ENCODE results near the gene DHX35.
"Not testable (repeated sequence)": the region's sequence is repeated elsewhere in the genome, so short reads cannot be mapped to it uniquely, and the experiment has no call there.

Gene DHX35

DNA sequence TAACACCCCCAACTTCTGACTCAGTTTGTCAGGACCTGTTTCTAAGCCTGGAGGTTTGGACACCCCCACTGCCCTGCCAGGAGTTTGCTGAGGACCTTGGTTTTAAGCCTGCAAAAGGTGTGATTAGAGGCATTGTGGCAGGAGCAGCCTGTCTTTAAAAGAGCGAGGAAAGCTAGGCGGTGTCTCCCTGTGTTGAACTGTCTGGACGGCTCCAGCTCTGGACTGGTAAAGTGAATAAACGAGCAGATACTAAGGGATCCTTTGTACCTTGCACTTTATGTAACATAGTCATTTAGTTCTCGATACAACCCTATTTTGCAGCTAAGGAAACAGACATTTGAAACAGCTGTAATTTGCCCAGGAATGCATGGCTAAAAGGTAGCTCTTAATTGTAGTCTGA lies 21.5 kb upstream of the DHX35 start:
- DNase-seq (ENCODE audit: low read depth), result no peak

GRCh38 chr20:38941726-38942389 lies 20.3 kb upstream of the DHX35 start:
- DNase-seq (ENCODE audit: low read depth), result no peak

DNA sequence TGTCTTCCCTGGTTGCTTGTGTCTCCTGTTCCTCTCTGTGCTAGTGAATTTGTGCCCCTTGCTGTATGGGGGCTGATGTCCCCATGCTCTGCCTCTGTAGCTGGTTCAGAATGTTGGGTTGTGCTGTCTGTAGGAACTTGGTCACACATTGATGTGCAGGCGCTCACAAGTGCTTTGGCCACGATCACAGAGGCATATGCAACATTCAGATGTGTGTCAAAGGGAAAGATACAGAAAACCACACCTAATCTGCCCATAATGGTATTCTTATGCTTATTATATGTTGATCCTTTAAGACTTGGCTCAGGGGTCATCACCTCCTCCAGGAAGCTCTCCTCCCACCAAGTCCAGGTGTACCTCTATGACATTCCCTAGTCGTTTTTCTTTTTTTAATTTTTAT lies 17.1 kb upstream of the DHX35 start:
- no peak for DNase-seq (ENCODE audit: low read depth)

GRCh38 chr20:38946836-38947235 lies 15.3 kb upstream of the DHX35 start:
- no peak for DNase-seq (ENCODE audit: low read depth)

DNA sequence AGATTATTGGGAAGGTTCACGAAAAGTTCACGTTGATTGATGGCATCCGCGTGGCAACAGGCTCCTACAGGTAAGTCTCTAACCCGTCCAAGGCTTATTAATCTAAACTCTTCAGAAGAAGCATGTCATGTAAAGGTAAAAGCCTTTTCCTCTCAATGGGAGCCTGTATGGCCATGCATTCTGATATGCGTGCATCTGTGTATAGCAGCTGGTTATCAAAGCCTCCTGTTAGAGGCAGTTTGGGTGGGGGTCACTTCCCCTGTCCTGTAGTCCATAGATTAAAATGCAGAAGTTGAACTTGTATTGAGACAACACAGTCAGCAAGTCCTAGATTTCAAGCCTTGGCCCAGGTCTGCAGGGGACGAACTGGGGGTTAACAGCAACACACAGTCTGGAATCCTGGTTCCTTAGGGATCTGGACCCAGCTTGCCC lies 14.2 kb upstream of the DHX35 start:
- no peak for DNase-seq (ENCODE audit: low read depth)

- no peak for DNase-seq (ENCODE audit: low read depth)
Observed at GRCh38 chr20:38950254-38950653, 11.9 kb upstream of the DHX35 start.

DNA sequence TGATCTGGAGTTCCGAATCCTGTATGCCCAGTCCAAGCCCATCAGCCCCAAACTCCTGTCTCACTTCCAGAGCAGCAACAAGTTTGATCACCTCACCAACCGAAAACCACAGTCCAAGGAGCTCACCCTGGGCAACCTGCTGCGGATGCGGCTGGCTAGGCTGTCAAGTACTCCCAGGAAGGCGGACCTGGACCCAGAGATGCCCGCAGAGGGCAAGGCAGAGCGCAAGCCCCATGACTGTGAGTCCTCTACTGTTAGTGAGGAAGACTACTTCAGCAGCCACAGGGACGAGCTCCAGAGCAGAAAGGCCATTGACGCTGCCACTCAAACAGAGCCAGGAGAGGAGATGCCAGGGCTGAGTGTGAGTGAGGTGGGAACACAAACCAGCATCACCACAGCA lies 10.5 kb upstream of the DHX35 start:
- DNase-seq (ENCODE audit: low read depth), result no peak

GRCh38 chr20:38952153-38952552 lies 10.0 kb upstream of the DHX35 start:
- DNase-seq (ENCODE audit: low read depth), result no peak

DNA sequence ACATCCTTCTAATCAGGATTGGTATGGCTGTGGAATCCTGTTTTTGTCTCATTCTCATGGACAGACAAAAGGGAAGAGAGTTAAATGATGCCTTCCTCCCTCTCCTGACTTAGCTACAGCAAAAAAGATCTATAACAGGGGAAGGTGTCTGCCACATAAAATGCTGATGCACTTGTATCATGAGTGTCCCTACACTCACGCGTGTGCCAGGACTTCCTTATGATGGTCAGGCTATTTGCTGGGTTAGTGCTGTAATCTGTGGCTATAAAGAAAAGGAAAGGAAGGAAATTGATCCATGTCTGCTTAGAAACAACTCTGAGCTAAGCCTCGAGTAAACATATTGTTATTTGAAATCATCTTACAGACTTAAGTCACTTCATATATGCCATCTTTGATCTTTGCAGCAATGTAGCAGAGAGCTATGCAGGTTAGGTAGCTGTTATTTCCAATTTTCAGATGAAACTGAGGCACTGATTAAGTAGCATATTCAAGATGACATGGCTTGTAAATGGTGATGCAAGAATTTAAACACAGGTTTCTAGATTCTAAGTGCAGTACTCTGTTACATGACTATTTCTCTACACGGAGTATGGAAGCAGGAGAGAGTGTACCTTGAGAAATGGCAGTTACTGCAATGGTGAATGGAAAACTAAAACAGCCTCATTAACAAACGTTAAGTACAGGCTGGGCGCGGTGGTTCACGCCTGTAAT lies 8.4 kb upstream of the DHX35 start:
- DNase-seq (ENCODE audit: low read depth), result no peak

- no peak for DNase-seq (ENCODE audit: low read depth)
Observed at GRCh38 chr20:38957235-38957876, 4.8 kb upstream of the DHX35 start.

DNA sequence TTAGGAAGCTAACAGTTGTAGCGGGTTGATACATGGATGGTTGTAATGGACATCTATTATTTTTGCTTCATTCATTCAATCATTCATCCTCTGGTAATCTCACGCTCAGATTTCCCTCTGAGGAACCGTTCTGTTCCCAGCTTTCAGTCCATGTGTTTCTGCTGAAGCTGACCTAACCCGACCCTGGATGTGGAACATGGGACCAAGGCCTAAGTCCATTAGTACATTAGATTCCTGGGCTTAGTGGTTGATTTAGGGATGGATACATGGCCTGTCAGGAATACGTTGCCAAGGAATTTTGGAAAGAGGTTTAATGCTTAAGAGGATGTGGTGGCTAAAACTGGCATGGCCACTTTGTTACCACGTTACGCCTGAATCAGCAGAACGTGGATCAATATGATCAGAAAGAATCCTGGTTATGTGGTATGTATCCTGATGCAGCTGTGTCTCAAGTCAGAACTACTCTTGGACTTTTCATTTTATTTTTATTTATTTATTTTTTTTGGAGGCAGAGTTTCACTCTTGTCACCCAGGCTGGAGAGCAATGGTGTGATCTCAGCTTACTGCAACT lies 4.1 kb upstream of the DHX35 start:
- DNase-seq (ENCODE audit: low read depth), result no peak

DNA sequence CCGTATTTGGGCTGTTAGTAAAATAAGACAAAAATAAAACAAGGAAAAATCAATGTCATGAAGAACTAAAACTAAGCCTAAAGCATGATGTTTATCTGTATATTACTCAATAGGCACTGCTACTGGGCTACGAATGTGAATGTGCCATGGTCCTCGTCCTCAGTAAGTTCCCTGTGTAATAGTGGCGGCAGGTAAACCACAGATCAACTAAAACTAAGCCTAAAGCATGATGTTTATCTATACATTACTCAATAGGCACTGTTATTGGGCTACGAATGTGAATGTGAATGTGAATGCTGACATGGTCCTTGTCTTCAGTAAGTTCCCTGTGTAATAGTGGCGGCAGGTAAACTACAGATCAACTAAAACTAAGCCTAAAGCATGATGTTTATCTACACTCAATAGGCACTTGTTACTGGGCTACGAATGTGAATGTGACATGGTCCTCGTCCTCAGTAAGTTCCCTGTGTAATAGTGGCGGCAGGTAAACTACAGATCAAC lies 1.9 kb upstream of the DHX35 start:
- DNase-seq (ENCODE audit: low read depth), result not testable (repeated sequence)

DNA sequence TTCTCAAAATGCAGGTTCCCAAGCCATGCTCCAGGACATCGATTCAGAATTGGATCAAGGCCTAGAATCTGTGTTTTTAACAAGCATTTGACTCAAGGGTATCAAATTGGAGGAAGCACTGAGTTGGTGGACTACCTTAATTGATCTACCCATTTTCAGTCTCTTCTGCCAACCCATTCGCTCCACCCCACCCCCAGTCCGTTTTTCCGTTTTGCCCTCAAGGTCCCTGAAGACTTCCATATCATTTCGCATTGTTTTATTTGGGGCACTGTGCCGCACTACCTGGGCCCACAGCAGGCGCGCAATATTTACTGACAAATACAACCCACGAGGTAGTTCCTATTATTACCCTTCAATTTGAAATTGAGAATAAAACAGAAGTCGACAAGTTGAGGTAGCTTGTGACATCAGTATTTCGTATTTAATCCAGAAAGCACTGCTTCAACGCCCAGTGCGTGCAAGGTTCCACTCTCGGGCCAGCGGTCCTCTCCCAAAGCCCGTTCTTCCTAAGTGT lies 557 bp upstream of the DHX35 start:
- DNase-seq (ENCODE audit: low read depth), result peak; percentile 14

DNA sequence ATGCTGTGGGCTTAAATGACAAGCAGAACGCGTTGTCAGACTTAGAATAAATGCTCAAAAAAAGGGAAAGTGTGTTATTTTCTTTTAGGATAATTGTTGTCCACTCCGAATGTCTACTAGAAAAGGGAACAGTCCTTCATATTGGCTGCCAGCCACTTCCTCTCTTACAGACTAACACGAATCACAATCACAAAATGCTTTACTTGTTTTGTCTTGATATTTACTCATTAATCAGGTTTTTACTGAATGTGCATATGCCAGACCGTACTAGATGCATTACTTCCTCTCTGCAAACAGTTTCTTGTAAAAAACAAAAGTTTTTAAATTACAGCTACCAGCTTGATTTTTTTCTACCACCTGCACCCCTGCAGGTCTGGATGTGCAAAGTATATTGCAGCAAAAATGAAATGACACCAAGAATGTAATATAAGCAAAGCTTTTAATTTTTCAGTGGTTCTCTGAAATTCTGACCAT lies 821 bp downstream of the DHX35 start:
- DNase-seq (ENCODE audit: low read depth), result no peak

GRCh38 chr20:38963745-38964144 lies 1.6 kb downstream of the DHX35 start:
- DNase-seq (ENCODE audit: low read depth), result no peak

GRCh38 chr20:38965264-38965663 lies 3.1 kb downstream of the DHX35 start:
- no peak for DNase-seq (ENCODE audit: low read depth)

DNA sequence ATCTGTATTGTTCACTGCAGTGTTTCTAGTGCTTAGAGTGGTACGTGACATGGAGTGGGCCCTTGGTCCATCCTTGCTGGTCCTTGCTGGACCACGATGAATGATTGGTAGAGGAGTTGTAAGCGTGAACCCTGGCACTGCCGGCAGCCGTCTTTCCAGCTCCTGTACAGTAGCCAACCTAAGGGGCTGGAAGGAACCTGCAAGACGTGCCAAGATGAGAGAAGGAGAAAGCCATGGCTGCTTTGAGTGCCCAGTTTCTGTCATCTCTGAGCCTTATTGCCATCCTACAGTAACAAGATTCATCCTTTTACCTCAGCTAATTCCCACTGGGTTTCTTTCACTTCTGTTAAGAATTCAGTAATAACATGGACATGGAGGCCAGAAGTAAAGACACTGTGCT lies 5.9 kb downstream of the DHX35 start:
- DNase-seq (ENCODE audit: low read depth), result no peak

DNA sequence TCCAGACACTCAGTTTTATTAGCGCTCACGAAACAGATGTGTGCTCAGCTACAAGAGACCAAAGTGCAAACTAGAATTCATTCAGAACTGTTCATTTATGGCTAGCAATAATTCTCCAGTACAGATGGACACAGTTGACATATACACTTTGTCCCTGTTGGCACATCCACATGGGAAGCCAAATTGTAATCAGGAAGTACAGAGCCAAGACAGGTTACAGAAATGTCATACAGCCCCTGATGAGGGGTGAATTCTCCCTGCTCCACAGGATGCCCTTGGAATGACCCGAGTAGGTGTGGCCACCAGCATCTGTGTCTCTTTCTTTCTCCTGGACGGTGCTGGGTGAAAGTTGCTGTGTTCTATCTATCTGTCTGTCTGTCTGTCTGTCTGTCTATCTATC lies 7.6 kb downstream of the DHX35 start:
- peak; percentile 31 for DNase-seq (ENCODE audit: low read depth)

DNA sequence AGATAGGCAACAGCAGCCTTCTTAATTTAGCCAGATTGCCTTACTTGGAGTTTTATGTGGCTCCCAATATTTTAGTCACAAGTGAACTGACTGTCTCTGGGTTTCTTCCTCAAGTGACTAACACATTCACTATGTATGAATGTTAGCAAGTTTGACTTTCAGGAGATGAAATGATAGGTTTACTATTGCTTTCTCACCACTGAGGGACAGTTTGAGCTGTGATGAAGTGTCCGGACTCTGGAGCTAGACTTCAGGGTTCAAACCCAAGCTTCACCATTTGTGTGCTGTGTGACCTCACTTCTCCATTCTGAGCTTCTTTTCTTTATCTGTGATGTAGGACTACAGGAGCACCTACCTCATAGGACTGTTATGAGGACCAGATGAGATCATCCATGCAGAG lies 8.2 kb downstream of the DHX35 start:
- peak; percentile 85 for DNase-seq (ENCODE audit: low read depth)

- no peak for DNase-seq (ENCODE audit: low read depth)
Observed at GRCh38 chr20:38973107-38973506, 11.0 kb downstream of the DHX35 start.

DNA sequence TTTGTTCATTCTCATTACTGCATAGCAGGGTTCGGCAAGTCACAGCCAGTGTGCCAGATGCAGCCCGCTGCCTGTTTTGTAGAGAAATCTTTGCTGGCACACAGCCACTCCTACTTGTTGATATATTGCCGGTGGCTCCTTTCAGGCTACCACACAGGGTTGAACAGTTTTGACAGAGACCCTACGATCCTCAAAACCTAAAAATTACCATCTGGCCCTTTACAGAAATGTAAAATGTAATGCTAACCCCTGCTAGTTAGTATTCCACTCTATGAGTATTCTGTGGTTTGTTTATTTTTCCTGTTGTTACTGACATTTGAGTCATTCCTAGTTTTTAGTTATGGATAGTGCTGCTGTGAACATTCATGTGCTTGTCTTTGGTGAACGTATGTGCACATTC lies 11.5 kb downstream of the DHX35 start:
- DNase-seq (ENCODE audit: low read depth), result peak; percentile 58

- DNase-seq (ENCODE audit: low read depth), result no peak
Observed at GRCh38 chr20:38975539-38976120, 13.5 kb downstream of the DHX35 start.

All from iris pigment epithelial cell (primary cell).